COLO829 (cell line): ENCODE results near the gene PHACTR1.

Source experiments
- DNase-seq: peaks from one replicate; pipeline ENCODE4 v3.0.0; 2012; ENCODE audit warnings: low spot score

PHACTR1 gene

DNA sequence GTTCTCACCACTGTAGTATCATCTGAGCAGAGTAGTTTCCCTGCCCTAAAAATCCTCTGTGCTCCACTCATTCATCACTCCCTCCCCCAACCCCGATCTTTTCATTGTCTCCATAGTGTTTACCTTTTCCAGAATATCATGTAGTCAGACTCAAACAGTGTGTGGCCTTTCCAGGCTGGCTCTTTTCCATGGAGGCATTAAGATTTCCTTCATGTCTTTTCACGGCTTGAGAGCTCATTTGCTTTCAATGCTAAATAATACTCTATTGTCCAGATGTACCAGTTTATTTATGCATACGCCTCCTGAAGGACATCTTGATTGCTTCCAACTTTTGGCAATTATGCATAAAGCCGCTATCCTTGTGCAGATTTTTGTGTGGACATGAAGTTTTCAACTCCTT lies 235.8 kb downstream of the PHACTR1 start:
- no peak for DNase-seq

DNA sequence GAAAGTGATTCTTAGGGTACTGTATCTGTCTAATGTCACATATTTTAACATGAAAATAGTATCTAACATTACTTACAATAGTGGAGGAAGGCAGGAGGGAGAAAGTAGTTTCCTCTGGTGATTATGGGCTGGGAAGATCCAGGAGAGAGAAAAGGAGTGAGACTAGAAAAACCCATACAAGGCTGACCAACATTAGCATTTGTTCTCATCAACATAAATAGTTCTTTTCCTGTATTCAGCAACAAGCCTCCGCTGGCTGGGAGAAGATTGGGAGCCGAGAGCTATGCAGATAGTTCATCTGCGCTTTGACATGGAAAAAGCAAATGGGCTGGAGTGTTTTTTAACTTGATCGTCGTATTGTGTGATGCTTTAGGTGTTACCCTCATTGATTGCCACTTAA lies 239.4 kb downstream of the PHACTR1 start:
- DNase-seq = no peak

DNA sequence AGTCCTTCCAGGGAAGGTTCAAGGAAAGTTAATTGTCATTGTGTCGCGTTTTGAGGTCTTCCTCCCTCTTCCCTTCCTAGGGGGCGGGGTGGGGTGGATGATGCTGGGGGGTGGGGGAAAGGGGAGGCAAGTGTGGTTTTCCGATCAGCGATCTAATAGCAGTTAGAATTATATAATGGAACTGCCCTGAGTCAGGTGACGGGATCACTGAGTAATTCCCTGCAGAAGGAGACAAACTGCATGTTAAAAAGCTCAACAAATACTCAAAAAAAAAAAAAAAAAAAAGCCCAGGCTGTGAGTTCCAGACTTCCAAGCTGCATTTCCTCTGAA lies 240.4 kb downstream of the PHACTR1 start:
- peak; percentile 11 for DNase-seq

GRCh38 chr6:12957321-12958051 lies 240.9 kb downstream of the PHACTR1 start:
- DNase-seq = peak; percentile 19

DNA sequence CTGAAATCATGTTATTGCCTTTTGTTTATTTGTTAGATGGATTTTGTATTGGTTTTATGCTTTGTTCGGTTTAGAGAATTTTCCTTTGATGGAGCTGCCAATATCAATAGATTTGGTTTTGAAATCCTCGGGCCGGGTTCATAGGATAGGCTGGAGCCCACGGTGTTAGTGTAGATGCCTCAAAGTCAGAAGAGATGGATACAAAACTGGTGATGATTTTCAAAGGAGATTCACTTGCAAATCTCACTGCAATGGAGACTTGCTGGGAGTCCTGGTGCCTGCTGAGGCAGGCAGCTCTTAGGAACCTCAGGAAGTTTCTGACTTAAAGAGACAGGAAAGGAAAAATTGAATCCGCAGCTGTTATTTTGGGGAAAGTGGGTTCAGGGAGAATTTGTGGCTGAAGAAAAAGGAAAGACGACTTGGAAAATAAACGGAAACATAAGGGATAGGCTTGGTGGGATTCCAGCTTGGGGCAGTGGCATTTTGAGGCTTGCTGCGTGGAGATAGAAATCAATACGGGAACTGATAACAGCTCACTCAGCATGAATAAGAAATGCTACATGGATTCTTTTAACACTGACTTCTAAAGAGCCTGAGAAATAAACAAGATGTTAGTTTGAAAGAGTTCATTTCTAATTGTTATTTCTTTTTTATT lies 241.6 kb downstream of the PHACTR1 start:
- DNase-seq = no peak

DNA sequence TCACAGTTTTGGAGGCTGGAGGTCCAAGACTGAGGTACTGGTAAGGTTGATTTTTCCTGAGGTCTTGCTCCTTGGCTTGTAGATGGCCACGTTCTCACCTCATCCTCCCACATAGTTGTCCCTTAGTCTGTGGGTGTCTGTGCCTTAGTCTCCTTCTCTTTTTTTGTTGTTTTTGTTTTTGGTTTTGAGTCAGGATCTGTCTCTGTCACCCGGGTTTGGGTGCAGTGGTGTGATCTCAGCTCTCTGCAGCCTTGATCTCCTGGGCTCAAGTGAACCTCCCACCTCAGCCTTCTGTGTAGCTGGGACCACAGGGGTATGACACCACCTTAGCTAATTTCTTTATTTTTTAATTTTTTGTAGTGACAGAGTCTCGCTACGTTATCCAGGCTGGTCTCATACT lies 245.2 kb downstream of the PHACTR1 start:
- DNase-seq = no peak

- DNase-seq = no peak
These were observed 246.0 kb downstream of the PHACTR1 start for GRCh38 chr6:12962529-12962928.

GRCh38 chr6:12962987-12963386 lies 246.4 kb downstream of the PHACTR1 start:
- no peak for DNase-seq

GRCh38 chr6:12963567-12963966 lies 247.0 kb downstream of the PHACTR1 start:
- no peak for DNase-seq

GRCh38 chr6:12967686-12968085 lies 251.1 kb downstream of the PHACTR1 start:
- DNase-seq = no peak

- no peak for DNase-seq
These were observed 251.7 kb downstream of the PHACTR1 start for GRCh38 chr6:12968290-12968689.

GRCh38 chr6:12968839-12969558 lies 252.4 kb downstream of the PHACTR1 start:
- no peak for DNase-seq

GRCh38 chr6:12969966-12970365 lies 253.4 kb downstream of the PHACTR1 start:
- no peak for DNase-seq

DNA sequence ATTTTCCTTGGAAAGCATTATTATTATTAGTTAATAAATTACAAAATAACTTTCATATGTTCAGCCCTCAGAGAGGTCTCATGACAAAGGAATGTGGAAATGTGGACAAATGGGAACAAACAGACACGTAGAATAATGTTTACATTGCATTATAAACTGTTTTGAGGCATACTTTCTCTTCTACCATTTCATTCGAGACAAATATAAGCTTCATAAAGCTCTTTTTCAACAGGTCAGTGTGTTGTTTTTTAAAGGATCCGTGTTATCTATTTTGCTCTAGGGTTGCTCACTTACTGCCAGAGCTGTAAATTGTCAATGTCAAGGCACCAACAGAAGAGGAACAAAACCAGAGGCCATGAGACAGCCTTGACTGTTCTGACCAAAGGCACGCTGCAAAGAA lies 256.8 kb downstream of the PHACTR1 start:
- no peak for DNase-seq

GRCh38 chr6:12974551-12974950 lies 258.0 kb downstream of the PHACTR1 start:
- DNase-seq = no peak

DNA sequence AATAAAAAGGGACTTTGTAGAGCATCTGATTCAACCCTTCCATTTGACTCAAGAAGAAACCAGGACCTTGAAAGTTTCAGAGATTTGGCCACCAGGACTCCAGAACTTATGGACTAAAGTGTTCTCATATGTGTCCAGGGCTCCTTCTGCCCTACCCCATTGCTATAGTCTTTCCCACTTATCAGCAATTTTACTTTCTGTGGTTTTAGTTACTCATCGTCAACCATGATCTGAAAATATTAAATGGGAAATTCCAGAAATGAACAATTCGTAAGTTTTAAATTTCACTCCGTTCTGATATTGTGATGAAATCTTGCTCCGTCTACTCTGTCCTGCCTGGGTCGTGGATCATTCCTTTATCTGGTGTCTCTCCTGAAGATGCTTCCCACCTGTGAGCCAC lies 259.8 kb downstream of the PHACTR1 start:
- no peak for DNase-seq

- no peak for DNase-seq
These were observed 260.6 kb downstream of the PHACTR1 start for GRCh38 chr6:12977206-12977605.

DNA sequence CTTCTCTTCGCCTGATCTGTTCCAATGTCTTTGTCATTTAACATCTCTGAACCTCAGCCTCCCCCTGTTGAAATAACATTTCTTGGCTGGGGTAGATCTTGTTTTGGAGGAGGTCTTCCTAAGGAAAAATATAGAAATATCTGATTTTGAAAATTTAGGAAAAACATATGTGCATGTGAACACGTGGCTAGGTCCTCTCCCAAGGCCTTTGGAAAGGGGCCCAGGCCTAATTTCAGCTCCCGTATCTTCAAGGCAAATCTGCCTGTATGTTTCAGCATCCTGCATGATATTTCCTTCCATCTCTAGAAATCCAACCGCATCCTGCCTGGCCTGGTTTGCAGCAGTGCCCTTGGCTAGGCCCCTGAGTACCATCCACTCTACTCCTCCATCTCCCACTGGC lies 261.2 kb downstream of the PHACTR1 start:
- no peak for DNase-seq

GRCh38 chr6:12980741-12981140 lies 264.2 kb downstream of the PHACTR1 start:
- no peak for DNase-seq

GRCh38 chr6:12984776-12985175 lies 268.2 kb downstream of the PHACTR1 start:
- DNase-seq = no peak

GRCh38 chr6:12987783-12988182 lies 271.2 kb downstream of the PHACTR1 start:
- no peak for DNase-seq

- no peak for DNase-seq
These were observed 273.6 kb downstream of the PHACTR1 start for GRCh38 chr6:12990162-12990561.

GRCh38 chr6:12991435-12991834 lies 274.9 kb downstream of the PHACTR1 start:
- DNase-seq = no peak
